HCT116 (cell line): ENCODE data around the gene FRMD4A. TPM values are rescaled to one million over a fixed set of nuclear protein-coding genes. Genes with fewer than 3 reads are reported as not detected.

ENCODE experiments used
- ATAC-seq: fragments of 200-7000 bp; cut with Tn5 transposase; 2 replicates; pipeline ENCODE4 v1.9.1; 2020; ENCODE audit warnings: mild to moderate bottlenecking, moderate library complexity
- BruUV-seq: library from RNA; stranded (reverse); fragments of 400-500 nt; replicated peaks from 2 replicates; lab custom pipeline; 2021; lab: Mats Ljungman, UMichigan
- CTCF ChIA-PET: fragments of 300-600 bp; sonication (Branson Sonifier 250); formaldehyde crosslinking; loops from one replicate; lab custom pipeline; 2021; ENCODE audit warnings: antibody characterized with exemption; lab: Charles Lee
- POLR2A ChIA-PET: fragments of 300-600, 350-600 bp; sonication (Branson Sonifier 250); formaldehyde crosslinking; loops from one replicate; lab custom pipeline; 2021; ENCODE audit warnings: antibody characterized with exemption; lab: Charles Lee
- RAD21 ChIA-PET, 2 experiments: fragments of 300-600 bp; sonication (Branson Sonifier 250); formaldehyde crosslinking; loops; one replicate each; lab custom pipeline; 2023; ENCODE audit warnings: low total read pairs in 2 of 2; ENCODE audit not compliant: uncharacterized antibody in 2 of 2, unreplicated experiment in 2 of 2, low non-redundant PET in 1 of 2; lab: Charles Lee
- DNase-seq: peaks from one replicate; pipeline ENCODE4 v3.0.0-alpha.2; 2010; ENCODE audit warnings: low read depth, low spot score
- H2AFZ ChIP-seq: fragments of 200-600 bp; shearing (Covaris generic), sonication (generic); 2 replicates; pipeline ENCODE4 v1.6.1; 2017; ENCODE audit warnings: low read depth, mixed run types, mixed read lengths, antibody characterized with exemption, low read length; ENCODE audit not compliant: poor library complexity, severe bottlenecking
- H3K27ac ChIP-seq: 2 replicates; pipeline ENCODE4 v1.5.1; 2012; ENCODE audit warnings: low read depth, low read length
- H3K27me3 ChIP-seq: fragments of 200-600 bp; sonication (generic); 2 replicates; pipeline ENCODE4 v1.6.1; 2016; ENCODE audit warnings: mixed run types, low read length, mixed read lengths; ENCODE audit not compliant: insufficient read depth
- H3K36me3 ChIP-seq, 2 experiments: fragments of 200-500 bp in 1 of 2; fragments of 200-600 bp in 1 of 2; sonication (Bioruptor generic) in 1 of 2; sonication (generic) in 1 of 2; 2 replicates each; pipeline versions ENCODE4 v1.5.1 to v1.6.1; 2014 to 2016; ENCODE audit warnings: low read length in 2 of 2, inconsistent platforms in 1 of 2, mixed read lengths in 1 of 2, mixed run types in 1 of 2; ENCODE audit not compliant: insufficient read depth in 2 of 2, control insufficient read depth in 1 of 2
- H3K4me1 ChIP-seq, 2 experiments: fragments of 200-600 bp in 1 of 2; sonication (generic) in 1 of 2; 2 replicates each; pipeline versions ENCODE4 v1.5.1 to v1.6.1; 2012 to 2017; ENCODE audit warnings: low read length in 2 of 2, inconsistent platforms in 1 of 2, mild to moderate bottlenecking in 1 of 2, mixed read lengths in 1 of 2, mixed run types in 1 of 2, moderate library complexity in 1 of 2; ENCODE audit not compliant: insufficient read depth in 2 of 2, control insufficient read depth in 1 of 2
- H3K4me2 ChIP-seq: fragments of 200-600 bp; sonication (generic); 2 replicates; pipeline ENCODE4 v1.6.1; 2017; ENCODE audit warnings: mixed run types, low read length, mixed read lengths
- H3K4me3 ChIP-seq, 2 experiments: fragments of 200-600 bp in 1 of 2; sonication (generic) in 1 of 2; replicated peaks in 1 of 2; 2 replicates each; pipeline ENCODE4 v1.5.1; 2011 to 2016; ENCODE audit warnings: low read length in 2 of 2, control low read depth in 1 of 2, low read depth in 1 of 2, mild to moderate bottlenecking in 1 of 2, mixed read lengths in 1 of 2, mixed run types in 1 of 2
- H3K79me2 ChIP-seq: fragments of 200-600 bp; sonication (generic); 2 replicates; pipeline ENCODE4 v1.6.1; 2017; ENCODE audit warnings: mild to moderate bottlenecking, mixed run types, low read length, moderate library complexity, mixed read lengths; ENCODE audit not compliant: insufficient read depth
- H3K9ac ChIP-seq: fragments of 200-600 bp; sonication (generic); 2 replicates; pipeline ENCODE4 v1.6.1; 2016; ENCODE audit warnings: low read length, mixed read lengths
- H3K9me2 ChIP-seq: fragments of 200-600 bp; sonication (generic), shearing (Covaris generic); 2 replicates; pipeline ENCODE4 v1.6.1; 2017; ENCODE audit warnings: mixed run types, mild to moderate bottlenecking, moderate library complexity; ENCODE audit not compliant: insufficient read depth
- H3K9me3 ChIP-seq, 2 experiments: fragments of 200-500 bp in 1 of 2; fragments of 200-600 bp in 1 of 2; sonication (Bioruptor generic) in 1 of 2; sonication (generic) in 1 of 2; 2 replicates each; pipeline ENCODE4 v1.6.1; 2014 to 2017; ENCODE audit warnings: low read length in 2 of 2, mixed read lengths in 2 of 2, inconsistent platforms in 1 of 2, low read depth in 1 of 2, mild to moderate bottlenecking in 1 of 2, mixed run types in 1 of 2, moderate library complexity in 1 of 2; ENCODE audit not compliant: control insufficient read depth in 1 of 2, insufficient read depth in 1 of 2
- H4K20me1 ChIP-seq: fragments of 200-600 bp; sonication (generic), shearing (Covaris generic); 2 replicates; pipeline ENCODE4 v1.6.1; 2017; ENCODE audit warnings: mixed run types, mild to moderate bottlenecking, moderate library complexity; ENCODE audit not compliant: insufficient read depth
- EGR1 ChIP-seq: IDR thresholded peaks from 2 replicates; pipeline ENCODE4 v1.6.1; 2012; ENCODE audit warnings: low read depth
- ELF1 ChIP-seq: IDR thresholded peaks from 2 replicates; pipeline ENCODE4 v1.6.1; 2012; ENCODE audit warnings: low read depth, borderline replicate concordance
- EZH2 ChIP-seq: fragments of 200-600 bp; sonication (generic); IDR thresholded peaks from 2 replicates; pipeline ENCODE4 v1.6.1; 2017; ENCODE audit warnings: antibody characterized with exemption, mixed run types
- EZH2phosphoT487 ChIP-seq: fragments of 200-600 bp; IDR thresholded peaks from 2 replicates; pipeline ENCODE4 v1.6.1; 2018; ENCODE audit warnings: antibody characterized with exemption, borderline replicate concordance
- FOSL1 ChIP-seq: IDR thresholded peaks from 2 replicates; pipeline ENCODE4 v1.6.1; 2012; ENCODE audit warnings: low read depth
- POLR2A ChIP-seq: IDR thresholded peaks from 2 replicates; pipeline ENCODE4 v1.7.0; 2011; ENCODE audit warnings: borderline replicate concordance; ENCODE audit not compliant: insufficient read depth, insufficient read length; ENCODE audit errors: extremely low read depth
- POLR2AphosphoS5 ChIP-seq: IDR thresholded peaks from 2 replicates; pipeline ENCODE4 v1.6.1; 2011; ENCODE audit warnings: mild to moderate bottlenecking, low read depth, low read length, moderate library complexity
- RAD21 ChIP-seq: IDR thresholded peaks from 2 replicates; pipeline ENCODE4 v1.6.1; 2012; ENCODE audit warnings: low read depth, mild to moderate bottlenecking
- SIN3A ChIP-seq: IDR thresholded peaks from 2 replicates; pipeline ENCODE4 v1.6.1; 2012; ENCODE audit warnings: low read depth
- SP1 ChIP-seq: IDR thresholded peaks from 2 replicates; pipeline ENCODE4 v1.6.1; 2012; ENCODE audit warnings: low read depth
- YY1 ChIP-seq: IDR thresholded peaks from 2 replicates; pipeline ENCODE4 v1.6.1; 2011; ENCODE audit warnings: low read length, low read depth, moderate library complexity, mild to moderate bottlenecking; ENCODE audit not compliant: insufficient replicate concordance; ENCODE audit errors: extremely low read depth
- ZFX ChIP-seq: fragments of 450-650 bp; IDR thresholded peaks from 2 replicates; pipeline ENCODE4 v1.6.1; 2017
- ZNF274 ChIP-seq: fragments of 200-500 bp; sonication (Bioruptor generic); IDR thresholded peaks from 2 replicates; pipeline ENCODE4 v1.6.1; 2014; ENCODE audit warnings: mild to moderate bottlenecking, low read depth, low read length, inconsistent platforms
- intact Hi-C: fragments of 100-400 bp; cut with micrococcal nuclease; formaldehyde crosslinking; loops from 2 replicates; pipeline ENCODE4 v1.10.0; 2022
- total RNA-seq: library from RNA; stranded (reverse); gene quantifications from one replicate; pipeline ENCODE4 v1.2.1, GENCODE V29; 2021; ENCODE audit not compliant: unreplicated experiment
- TF ChIP-seq, protein P1 (sequence below): IDR thresholded peaks from 2 replicates; pipeline ENCODE4 v1.6.1; 2012; ENCODE audit warnings: low read depth
- TF ChIP-seq, protein P2 (sequence below), 3 experiments: fragments of 200-600 bp in 1 of 3; sonication (generic) in 1 of 3; IDR thresholded peaks in 2 of 3; conservative IDR thresholded peaks in 1 of 3; 2 replicates each; pipeline ENCODE4 v1.5.1; 2012 to 2017; ENCODE audit warnings: low read depth in 2 of 3, low read length in 2 of 3, antibody characterized with exemption in 1 of 3, borderline replicate concordance in 1 of 3, control low read depth in 1 of 3, mild to moderate bottlenecking in 1 of 3, mixed read lengths in 1 of 3, mixed run types in 1 of 3, moderate library complexity in 1 of 3; ENCODE audit not compliant: insufficient read depth in 1 of 3
- TF ChIP-seq, protein P3 (sequence below): IDR thresholded peaks from 2 replicates; pipeline ENCODE4 v1.6.1; 2012
- TF ChIP-seq, protein P4 (sequence below): IDR thresholded peaks from 2 replicates; pipeline ENCODE4 v1.6.1; 2011; ENCODE audit warnings: mild to moderate bottlenecking, low read length, moderate library complexity; ENCODE audit not compliant: insufficient replicate concordance; ENCODE audit errors: extremely low read depth

Gene FRMD4A
- total RNA-seq, 1 experiment from 2014 or later = 0.20 TPM

DNA sequence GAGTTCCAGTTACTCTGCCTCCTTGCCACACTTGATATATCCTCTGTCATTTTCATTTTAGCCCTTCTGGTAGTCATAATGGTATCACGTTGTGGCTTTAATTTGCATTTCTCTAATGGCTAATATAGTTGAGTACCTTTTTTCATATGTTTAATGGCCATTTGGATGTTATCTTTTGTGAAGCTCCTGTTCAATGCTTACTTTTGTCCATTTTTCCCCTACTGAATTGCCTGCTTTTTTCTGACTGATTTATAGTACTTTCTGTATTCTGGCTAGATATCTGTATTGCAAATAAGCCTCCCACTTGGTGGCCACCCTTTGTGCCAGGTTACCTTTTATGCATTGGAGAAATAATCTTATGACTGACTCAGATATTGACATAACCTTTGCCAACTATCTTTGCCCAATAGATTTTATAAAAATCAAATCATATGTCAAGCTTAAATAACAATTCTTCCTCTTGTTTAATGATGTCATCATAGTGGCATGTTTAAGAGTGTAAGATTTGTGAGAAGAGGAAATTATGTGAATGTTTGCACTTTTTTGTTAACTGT is 693.3 kb downstream of the FRMD4A start (continued):
- TF ChIP-seq YY1 (no peak), POLR2A (no peak), SP1 (no peak), ELF1 (no peak), ZNF274 (no peak), SIN3A (no peak)
- TF ChIP-seq, all 23 proteins: peak for 0

DNA sequence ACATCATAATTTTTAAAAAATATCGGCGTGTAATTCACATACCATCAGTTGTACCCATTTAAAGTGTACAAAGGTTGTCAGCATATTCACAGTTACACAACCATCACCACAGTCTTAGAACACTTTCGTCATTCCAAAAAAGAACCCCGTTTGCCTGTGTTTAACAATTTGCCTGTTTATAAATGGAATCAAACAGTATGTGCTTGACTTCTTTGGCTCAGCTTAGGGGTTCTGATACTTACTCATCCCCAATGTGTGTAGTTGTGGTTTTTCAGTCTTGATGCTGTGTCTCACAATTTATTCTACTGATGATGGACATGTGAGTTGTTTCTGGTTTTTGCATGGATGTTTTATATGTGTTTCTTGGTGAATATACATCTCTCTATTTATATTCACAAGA is 693.9 kb downstream of the FRMD4A start:
- H3K9me3 ChIP-seq = peaks cover 0 to 5% of the 10 kb centered on the region in 2 experiments; a peak in 1 of 4 replicates
- no TSS peak for BruUV-seq
- ChIA-PET RAD21 (no interaction called here), POLR2A (no interaction called here), CTCF (no interaction called here)
- no peaks in the 10 kb centered on the region for H3K9me2 ChIP-seq
- DNase-seq = no peak
- no peaks in the 10 kb centered on the region for H3K79me2 ChIP-seq
- no peaks in the 10 kb centered on the region for H3K36me3 ChIP-seq
- no peaks in the 10 kb centered on the region for H4K20me1 ChIP-seq
- no peak for ATAC-seq
- H2AFZ ChIP-seq = no peak overlapping the region
- H3K27ac ChIP-seq = no peak overlapping the region
- no peak overlapping the region for H3K4me2 ChIP-seq
- no peaks in the 10 kb centered on the region for H3K27me3 ChIP-seq
- no peak overlapping the region for H3K9ac ChIP-seq
- intact Hi-C loops = no loop called here
- H3K4me3 ChIP-seq = no peak overlapping the region
- H3K4me1 ChIP-seq = no peaks in the 10 kb centered on the region
- no peak for TF ChIP-seq POLR2AphosphoS5
- no peak for TF ChIP-seq ZFX
- no peak for TF ChIP-seq RAD21
- no peak for TF ChIP-seq ZNF274
- TF ChIP-seq, protein P1, sequence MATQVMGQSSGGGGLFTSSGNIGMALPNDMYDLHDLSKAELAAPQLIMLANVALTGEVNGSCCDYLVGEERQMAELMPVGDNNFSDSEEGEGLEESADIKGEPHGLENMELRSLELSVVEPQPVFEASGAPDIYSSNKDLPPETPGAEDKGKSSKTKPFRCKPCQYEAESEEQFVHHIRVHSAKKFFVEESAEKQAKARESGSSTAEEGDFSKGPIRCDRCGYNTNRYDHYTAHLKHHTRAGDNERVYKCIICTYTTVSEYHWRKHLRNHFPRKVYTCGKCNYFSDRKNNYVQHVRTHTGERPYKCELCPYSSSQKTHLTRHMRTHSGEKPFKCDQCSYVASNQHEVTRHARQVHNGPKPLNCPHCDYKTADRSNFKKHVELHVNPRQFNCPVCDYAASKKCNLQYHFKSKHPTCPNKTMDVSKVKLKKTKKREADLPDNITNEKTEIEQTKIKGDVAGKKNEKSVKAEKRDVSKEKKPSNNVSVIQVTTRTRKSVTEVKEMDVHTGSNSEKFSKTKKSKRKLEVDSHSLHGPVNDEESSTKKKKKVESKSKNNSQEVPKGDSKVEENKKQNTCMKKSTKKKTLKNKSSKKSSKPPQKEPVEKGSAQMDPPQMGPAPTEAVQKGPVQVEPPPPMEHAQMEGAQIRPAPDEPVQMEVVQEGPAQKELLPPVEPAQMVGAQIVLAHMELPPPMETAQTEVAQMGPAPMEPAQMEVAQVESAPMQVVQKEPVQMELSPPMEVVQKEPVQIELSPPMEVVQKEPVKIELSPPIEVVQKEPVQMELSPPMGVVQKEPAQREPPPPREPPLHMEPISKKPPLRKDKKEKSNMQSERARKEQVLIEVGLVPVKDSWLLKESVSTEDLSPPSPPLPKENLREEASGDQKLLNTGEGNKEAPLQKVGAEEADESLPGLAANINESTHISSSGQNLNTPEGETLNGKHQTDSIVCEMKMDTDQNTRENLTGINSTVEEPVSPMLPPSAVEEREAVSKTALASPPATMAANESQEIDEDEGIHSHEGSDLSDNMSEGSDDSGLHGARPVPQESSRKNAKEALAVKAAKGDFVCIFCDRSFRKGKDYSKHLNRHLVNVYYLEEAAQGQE = no peak
- TF ChIP-seq EZH2 = no peak
- TF ChIP-seq POLR2A = no peak
- TF ChIP-seq, protein P2, sequence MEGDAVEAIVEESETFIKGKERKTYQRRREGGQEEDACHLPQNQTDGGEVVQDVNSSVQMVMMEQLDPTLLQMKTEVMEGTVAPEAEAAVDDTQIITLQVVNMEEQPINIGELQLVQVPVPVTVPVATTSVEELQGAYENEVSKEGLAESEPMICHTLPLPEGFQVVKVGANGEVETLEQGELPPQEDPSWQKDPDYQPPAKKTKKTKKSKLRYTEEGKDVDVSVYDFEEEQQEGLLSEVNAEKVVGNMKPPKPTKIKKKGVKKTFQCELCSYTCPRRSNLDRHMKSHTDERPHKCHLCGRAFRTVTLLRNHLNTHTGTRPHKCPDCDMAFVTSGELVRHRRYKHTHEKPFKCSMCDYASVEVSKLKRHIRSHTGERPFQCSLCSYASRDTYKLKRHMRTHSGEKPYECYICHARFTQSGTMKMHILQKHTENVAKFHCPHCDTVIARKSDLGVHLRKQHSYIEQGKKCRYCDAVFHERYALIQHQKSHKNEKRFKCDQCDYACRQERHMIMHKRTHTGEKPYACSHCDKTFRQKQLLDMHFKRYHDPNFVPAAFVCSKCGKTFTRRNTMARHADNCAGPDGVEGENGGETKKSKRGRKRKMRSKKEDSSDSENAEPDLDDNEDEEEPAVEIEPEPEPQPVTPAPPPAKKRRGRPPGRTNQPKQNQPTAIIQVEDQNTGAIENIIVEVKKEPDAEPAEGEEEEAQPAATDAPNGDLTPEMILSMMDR (IDR thresholded peaks at IDR 0.05 in 2 of 3, conservative IDR thresholded peaks at IDR 0.05 in 1 of 3; ENCODE audit: borderline replicate concordance in 1 of 3, insufficient read depth in 1 of 3, low read depth in 2 of 3, low read length in 2 of 3) = no peak
- TF ChIP-seq, protein P3, sequence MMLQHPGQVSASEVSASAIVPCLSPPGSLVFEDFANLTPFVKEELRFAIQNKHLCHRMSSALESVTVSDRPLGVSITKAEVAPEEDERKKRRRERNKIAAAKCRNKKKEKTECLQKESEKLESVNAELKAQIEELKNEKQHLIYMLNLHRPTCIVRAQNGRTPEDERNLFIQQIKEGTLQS = no peak
- TF ChIP-seq, protein P4, sequence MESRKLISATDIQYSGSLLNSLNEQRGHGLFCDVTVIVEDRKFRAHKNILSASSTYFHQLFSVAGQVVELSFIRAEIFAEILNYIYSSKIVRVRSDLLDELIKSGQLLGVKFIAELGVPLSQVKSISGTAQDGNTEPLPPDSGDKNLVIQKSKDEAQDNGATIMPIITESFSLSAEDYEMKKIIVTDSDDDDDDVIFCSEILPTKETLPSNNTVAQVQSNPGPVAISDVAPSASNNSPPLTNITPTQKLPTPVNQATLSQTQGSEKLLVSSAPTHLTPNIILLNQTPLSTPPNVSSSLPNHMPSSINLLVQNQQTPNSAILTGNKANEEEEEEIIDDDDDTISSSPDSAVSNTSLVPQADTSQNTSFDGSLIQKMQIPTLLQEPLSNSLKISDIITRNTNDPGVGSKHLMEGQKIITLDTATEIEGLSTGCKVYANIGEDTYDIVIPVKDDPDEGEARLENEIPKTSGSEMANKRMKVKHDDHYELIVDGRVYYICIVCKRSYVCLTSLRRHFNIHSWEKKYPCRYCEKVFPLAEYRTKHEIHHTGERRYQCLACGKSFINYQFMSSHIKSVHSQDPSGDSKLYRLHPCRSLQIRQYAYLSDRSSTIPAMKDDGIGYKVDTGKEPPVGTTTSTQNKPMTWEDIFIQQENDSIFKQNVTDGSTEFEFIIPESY = no peak
- TF ChIP-seq EZH2phosphoT487 = no peak
- no peak for TF ChIP-seq FOSL1
- TF ChIP-seq EGR1 = no peak
- TF ChIP-seq ELF1 = no peak
- no peak for TF ChIP-seq SP1
- no peak for TF ChIP-seq YY1
